Adrenal gland (tissue), 12 donors: Measurements from ENCODE around the gene CYP1A2. TPM values are rescaled to one million over a fixed set of nuclear protein-coding genes. Genes with fewer than 3 reads are reported as not detected.

Experiments used
- DNase-seq, 7 donors: peaks; one replicate each; pipeline ENCODE4 v3.0.0-alpha.2; 2019 to 2020
- H3K27ac ChIP-seq, 5 donors: fragments of 200-600 bp; sonication (generic) in 4 of 5; 1 replicate in 3 of 5; 2 replicates in 2 of 5; pipeline versions ENCODE4 v1.5.1 to v1.8.0; 2016 to 2020; ENCODE audit warnings: mild to moderate bottlenecking in 1 of 5
- H3K27me3 ChIP-seq: fragments of 200-600 bp; 2 replicates; pipeline ENCODE4 v1.8.0; 2021
- H3K36me3 ChIP-seq, 2 donors: fragments of 200-600 bp; replicated peaks in 1 of 2; 1 replicate in 1 of 2; 2 replicates in 1 of 2; pipeline versions ENCODE4 v1.5.1 to v1.8.0; 2018 to 2022
- H3K4me1 ChIP-seq, 2 donors: fragments of 200-600 bp; replicated peaks in 1 of 2; 1 replicate in 1 of 2; 2 replicates in 1 of 2; pipeline versions ENCODE4 v1.5.1 to v1.8.0; 2018 to 2021
- H3K4me3 ChIP-seq, 4 donors: fragments of 200-600 bp; sonication (generic) in 3 of 4; one replicate each; pipeline ENCODE4 v1.5.1; 2016 to 2018
- H3K9me3 ChIP-seq, 3 donors: fragments of 200-600 bp; sonication (generic) in 1 of 3; replicated peaks in 1 of 3; 1 replicate in 2 of 3; 2 replicates in 1 of 3; pipeline versions ENCODE4 v1.5.1 to v1.8.0; 2016 to 2021
- CTCF ChIP-seq, 6 experiments: fragments of 450-650 bp in 4 of 6; fragments of 200-600 bp in 2 of 6; sonication (generic) in 1 of 6; IDR thresholded peaks; 1 replicate in 5 of 6; 2 replicates in 1 of 6; pipeline versions ENCODE4 v1.5.1 to v1.8.0; 2016 to 2021; ENCODE audit warnings: antibody characterized with exemption in 6 of 6, mild to moderate bottlenecking in 2 of 6, moderate library complexity in 1 of 6
- POLR2A ChIP-seq, 2 donors: fragments of 450-650 bp; IDR thresholded peaks; one replicate each; pipeline ENCODE4 v1.6.1; 2017; ENCODE audit warnings: antibody characterized with exemption in 2 of 2, mild to moderate bottlenecking in 2 of 2, moderate library complexity in 1 of 2
- WGBS, 4 donors: extraction: QIAGEN DNeasy Blood & Tissue Kit in 2 of 4; methylation state at CpG; one replicate each; pipeline versions ENCODE4 v1.1.5 to v1.1.7; 2013 to 2017; 5-methylcytosine and 5-hydroxymethylcytosine counted together
- intact Hi-C, 2 donors: fragments of 100-400 bp; cut with DNase I; formaldehyde crosslinking; loops; one replicate each; pipeline versions ENCODE4 v1.14.1 to v1.15.0; 2022 to 2023
- microRNA-seq, 3 donors: library from miRNA; unstranded; fragments of <30 nt; microRNA quantifications; one replicate each; pipeline ENCODE4, GENCODE V29; 2017 to 2020
- polyA plus RNA-seq, 3 donors: library from polyadenylated mRNA; stranded (reverse); fragments of 200-250 nt in 2 of 3; fragments of 350-450 nt in 1 of 3; fragmentation: Illumina TruSeq in 1 of 3; extraction: RNeasy Lipid Tissue Mini Kit (QIAGEN cat#74804) in 1 of 3; gene quantifications; one replicate each; pipeline ENCODE4 v1.2.3, GENCODE V29; 2013 to 2014
- small RNA-seq, 2 donors: library from RNA; depleted of rRNA; stranded (forward); fragments of <200 nt; gene quantifications; one replicate each; pipeline ENCODE3, GENCODE V24; 2016
- total RNA-seq, 9 donors: library from RNA; depleted of rRNA in 4 of 9; stranded (reverse); fragments of >200 nt in 4 of 9; fragments of 120-200 nt in 1 of 9; fragmentation: NEBNext Ultra II Directional in 1 of 9; extraction: Animal tissue kit (Norgen Biotek cat#: 25700) in 1 of 9; gene quantifications; one replicate each; pipeline versions ENCODE4 v1.1.0 to v1.2.4, GENCODE V29; 2013 to 2023
- donor health status: healthy with polysubstance abuse.
- donor health status: Bipolar disorder and iron deficiency.
- donor health status: DM: yes; HTN: yes; CAD: no.
- donor health status: DM: no; HTN: no; CAD: no.
- donor health status: DM: no; HTN: no; CAD: no.
- donor health status: DM: yes; HTN: yes; CAD: no.

The CYP1A2 gene
- total and polyA plus RNA-seq, 12 donors: not detected

GRCh38 chr15:74802862-74803447, 54.3 kb downstream of the CYP1A2 start:
- Histone ChIP-seq H3K27me3 (no peaks in the 10 kb centered on the region), H3K36me3 (peaks cover 0 to 42% of the 10 kb centered on the region in 2 donors), H3K4me1 (peaks cover 5 to 7% of the 10 kb centered on the region in 2 donors), H3K27ac (no peak overlapping the region), H3K9me3 (no peaks in the 10 kb centered on the region), H3K4me3 (no peak overlapping the region)
- WGBS, 4 donors: 90 to 94% (median 92%) methylated on average over 26 to 31 of the region's 31 CpGs
- intact Hi-C loops: no loop called here
- no peak for DNase-seq
- no peak for TF ChIP-seq CTCF (IDR thresholded peaks at IDR 0.05)
- TF ChIP-seq POLR2A (IDR thresholded peaks at IDR 0.05): no peak

GRCh38 chr15:74804935-74805334, 56.3 kb downstream of the CYP1A2 start:
- Histone ChIP-seq H3K4me3 (no peak overlapping the region), H3K27ac (no peak overlapping the region), H3K9me3 (no peaks in the 10 kb centered on the region), H3K36me3 (peaks cover 0 to 33% of the 10 kb centered on the region in 2 donors), H3K27me3 (no peaks in the 10 kb centered on the region), H3K4me1 (peaks cover 5 to 7% of the 10 kb centered on the region in 2 donors)
- TF ChIP-seq CTCF (IDR thresholded peaks at IDR 0.05): no peak
- no peak for TF ChIP-seq POLR2A (IDR thresholded peaks at IDR 0.05)
- intact Hi-C loops: no loop called here
- 72 to 85% (median 80%) methylated on average over 5 to 6 of the region's 6 CpGs for WGBS, 4 donors
- no peak for DNase-seq

Small RNA genes within 50 kb of the gene (microRNA-seq; reads per million reads assigned to microRNA genes)
- 0 reads per million in 3 donors for gene MIR4513

Small RNA genes within 50 kb of the gene (small RNA-seq; reads per million reads assigned to genes)
- gene MIR4513: 0 reads per million in 2 donors

Other genes with a start within 250 kb of the CYP1A2 start
- 1 to 10 TPM; 1.0 to 7.1 (median 3.6) TPM for gene ARID3B, start 207.6 kb upstream of the CYP1A2 start, total RNA-seq
- 1 to 10 TPM; 1.8 to 4.4 (median 2.6) TPM for gene ARID3B, start 207.6 kb upstream of the CYP1A2 start, polyA plus RNA-seq
- 100 to 1,000 TPM in 2 of 9 donors, 10 to 100 TPM in 7; 26.2 to 123 (median 58.5) TPM for gene CLK3, start 133.0 kb upstream of the CYP1A2 start, total RNA-seq
- gene CLK3, start 133.0 kb upstream of the CYP1A2 start, polyA plus RNA-seq: 100 to 1,000 TPM in 2 of 3 donors, 10 to 100 TPM in 1; 71.2 to 160 (median 123) TPM
- gene EDC3, start 52.8 kb upstream of the CYP1A2 start, total RNA-seq: 10 to 100 TPM in 5 of 9 donors, 1 to 10 TPM in 4; 3.9 to 25.3 (median 11.3) TPM
- gene EDC3, start 52.8 kb upstream of the CYP1A2 start, polyA plus RNA-seq: 10 to 100 TPM; 13.6 to 18.9 (median 18.6) TPM
- under 1 TPM in 2 of 9 donors, not detected in 7; 0.11 to 0.96 TPM for gene CYP1A1, start 23.3 kb upstream of the CYP1A2 start, total RNA-seq
- 1 to 10 TPM in 1 of 3 donors, not detected in 2; 2.2 TPM for gene CYP1A1, start 23.3 kb upstream of the CYP1A2 start, polyA plus RNA-seq
- gene CSK, start 33.2 kb downstream of the CYP1A2 start, total RNA-seq: 10 to 100 TPM; 10.9 to 59.4 (median 28.9) TPM
- gene CSK, start 33.2 kb downstream of the CYP1A2 start, polyA plus RNA-seq: 10 to 100 TPM; 20.5 to 46.4 (median 25.8) TPM
- 10 to 100 TPM in 1 of 9 donors, 1 to 10 TPM in 6, under 1 TPM in 1, not detected in 1; 0.28 to 11.2 (median 3.9) TPM for gene LMAN1L, start 64.0 kb downstream of the CYP1A2 start, total RNA-seq
- 10 to 100 TPM in 1 of 3 donors, 1 to 10 TPM in 1, under 1 TPM in 1; 0.88 to 12.5 (median 7.3) TPM for gene LMAN1L, start 64.0 kb downstream of the CYP1A2 start, polyA plus RNA-seq
- gene CPLX3, start 77.8 kb downstream of the CYP1A2 start, total RNA-seq: 1 to 10 TPM in 2 of 9 donors, under 1 TPM in 5, not detected in 2; 0.11 to 3.6 (median 0.69) TPM
- 10 to 100 TPM in 2 of 3 donors, 1 to 10 TPM in 1; 1.1 to 24.1 (median 24.0) TPM for gene CPLX3, start 77.8 kb downstream of the CYP1A2 start, polyA plus RNA-seq
- gene ULK3, start 94.3 kb downstream of the CYP1A2 start, total RNA-seq: 10 to 100 TPM; 30.1 to 83.6 (median 48.9) TPM
- gene ULK3, start 94.3 kb downstream of the CYP1A2 start, polyA plus RNA-seq: 100 to 1,000 TPM in 2 of 3 donors, 10 to 100 TPM in 1; 21.7 to 126 (median 124) TPM
- 100 to 1,000 TPM in 5 of 9 donors, 10 to 100 TPM in 4; 29.5 to 185 (median 100) TPM for gene SCAMP2, start 124.5 kb downstream of the CYP1A2 start, total RNA-seq
- 100 to 1,000 TPM in 1 of 3 donors, 10 to 100 TPM in 2; 45.0 to 109 (median 61.9) TPM for gene SCAMP2, start 124.5 kb downstream of the CYP1A2 start, polyA plus RNA-seq
- gene MPI, start 141.2 kb downstream of the CYP1A2 start, total RNA-seq: 100 to 1,000 TPM in 6 of 9 donors, 10 to 100 TPM in 3; 68.7 to 218 (median 105) TPM
- 100 to 1,000 TPM in 1 of 3 donors, 10 to 100 TPM in 2; 26.2 to 123 (median 37.9) TPM for gene MPI, start 141.2 kb downstream of the CYP1A2 start, polyA plus RNA-seq
- gene FAM219B, start 158.0 kb downstream of the CYP1A2 start, total RNA-seq: 100 to 1,000 TPM in 2 of 9 donors, 10 to 100 TPM in 7; 44.0 to 112 (median 82.3) TPM
- 10 to 100 TPM; 45.0 to 54.5 (median 51.4) TPM for gene FAM219B, start 158.0 kb downstream of the CYP1A2 start, polyA plus RNA-seq
- 100 to 1,000 TPM in 8 of 9 donors, 10 to 100 TPM in 1; 60.9 to 330 (median 150) TPM for gene COX5A, start 189.2 kb downstream of the CYP1A2 start, total RNA-seq
- gene COX5A, start 189.2 kb downstream of the CYP1A2 start, polyA plus RNA-seq: 100 to 1,000 TPM in 2 of 3 donors, 10 to 100 TPM in 1; 85.5 to 244 (median 190) TPM
- gene RPP25, start 207.9 kb downstream of the CYP1A2 start, total RNA-seq: 10 to 100 TPM; 17.4 to 46.2 (median 26.4) TPM
- 10 to 100 TPM; 12.1 to 18.4 (median 15.5) TPM for gene RPP25, start 207.9 kb downstream of the CYP1A2 start, polyA plus RNA-seq
- gene SCAMP5, start 246.7 kb downstream of the CYP1A2 start, total RNA-seq: 10 to 100 TPM; 12.8 to 47.2 (median 28.7) TPM
- gene SCAMP5, start 246.7 kb downstream of the CYP1A2 start, polyA plus RNA-seq: 10 to 100 TPM; 10.2 to 22.0 (median 19.7) TPM